Neural progenitor cell (in vitro differentiated cells): ENCODE data around the gene SLC18B1. TPM values are rescaled to one million over a fixed set of nuclear protein-coding genes. Genes with fewer than 3 reads are reported as not detected.
A peak's percentile ranks its signal among the peaks of the same experiment; 100 is the strongest.

Source experiments
- DNase-seq: peaks from one replicate; pipeline ENCODE4 v3.0.0-alpha.2; 2016; ENCODE audit warnings: low spot score
- H2AFZ ChIP-seq: fragments of 200-600 bp; sonication (generic); replicated peaks from 2 replicates; pipeline ENCODE4 v1.6.1; 2016; ENCODE audit warnings: antibody characterized with exemption
- H3F3A ChIP-seq: fragments of 200-600 bp; sonication (generic); 2 replicates; pipeline ENCODE4 v1.6.1; 2016; ENCODE audit warnings: antibody characterized with exemption, low read depth
- H3K27ac ChIP-seq: fragments of 200-600 bp; sonication (generic); 2 replicates; pipeline ENCODE4 v1.5.1; 2016; ENCODE audit warnings: mild to moderate bottlenecking
- H3K27me3 ChIP-seq: fragments of 200-600 bp; sonication (generic); 2 replicates; pipeline ENCODE4 v1.6.1; 2016; ENCODE audit warnings: mild to moderate bottlenecking, moderate library complexity
- H3K36me3 ChIP-seq: fragments of 200-600 bp; sonication (generic); 2 replicates; pipeline ENCODE4 v1.5.1; 2016
- H3K4me1 ChIP-seq: fragments of 200-600 bp; sonication (generic); 2 replicates; pipeline ENCODE4 v1.6.1; 2016; ENCODE audit warnings: mixed run types
- H3K4me2 ChIP-seq: fragments of 200-600 bp; sonication (generic); 2 replicates; pipeline ENCODE4 v1.6.1; 2016
- H3K4me3 ChIP-seq: fragments of 200-600 bp; sonication (generic); 2 replicates; pipeline ENCODE4 v1.5.1; 2016
- H3K79me2 ChIP-seq: fragments of 200-600 bp; sonication (generic); 2 replicates; pipeline ENCODE4 v1.6.1; 2016; ENCODE audit warnings: low read depth
- H3K9ac ChIP-seq: fragments of 200-600 bp; sonication (generic); 2 replicates; pipeline ENCODE4 v1.6.1; 2016
- H3K9me3 ChIP-seq: fragments of 200-600 bp; sonication (generic); 2 replicates; pipeline ENCODE4 v1.5.1; 2016; ENCODE audit warnings: low read depth
- H4K20me1 ChIP-seq: fragments of 200-600 bp; sonication (generic); 2 replicates; pipeline ENCODE4 v1.6.1; 2016; ENCODE audit warnings: low read depth
- H3K27ac Mint-ChIP-seq: 3 replicates; pipeline ENCODE4 v1.8.0; 2021; ENCODE audit warnings: mixed read lengths
- H3K27me3 Mint-ChIP-seq: 2 replicates; pipeline ENCODE4 v1.8.0; 2022; ENCODE audit warnings: low read depth, mild to moderate bottlenecking, inconsistent platforms, moderate library complexity, mixed read lengths; ENCODE audit not compliant: insufficient read depth
- H3K36me3 Mint-ChIP-seq: 3 replicates; pipeline ENCODE4 v1.8.0; 2021; ENCODE audit warnings: mixed read lengths
- H3K4me1 Mint-ChIP-seq: 3 replicates; pipeline ENCODE4 v1.8.0; 2021; ENCODE audit warnings: mixed read lengths
- H3K4me3 Mint-ChIP-seq: 3 replicates; pipeline ENCODE4 v1.8.0; 2021; ENCODE audit warnings: mild to moderate bottlenecking, moderate library complexity, mixed read lengths
- H3K9me3 Mint-ChIP-seq: 3 replicates; pipeline ENCODE4 v1.8.0; 2020; ENCODE audit warnings: mixed read lengths
- CTCF ChIP-seq: fragments of 200-600 bp; sonication (generic); IDR thresholded peaks from 2 replicates; pipeline ENCODE4 v1.5.1; 2017; ENCODE audit warnings: antibody characterized with exemption, mild to moderate bottlenecking
- EZH2 ChIP-seq: fragments of 200-600 bp; sonication (generic); IDR thresholded peaks from 2 replicates; pipeline ENCODE4 v1.6.1; 2017; ENCODE audit warnings: antibody characterized with exemption, mild to moderate bottlenecking, moderate library complexity
- EZH2phosphoT487 ChIP-seq: fragments of 200-600 bp; sonication (generic); IDR thresholded peaks from 2 replicates; pipeline ENCODE4 v1.6.1; 2017; ENCODE audit warnings: antibody characterized with exemption
- total RNA-seq: library from RNA; depleted of rRNA; stranded (reverse); fragments of >200 nt; gene quantifications from 2 replicates; pipeline ENCODE4 v1.2.3, GENCODE V29; 2015; ENCODE audit warnings: low replicate concordance

Gene SLC18B1
- total RNA-seq, 1 donor from 2014 or later: 4.2 TPM

DNA sequence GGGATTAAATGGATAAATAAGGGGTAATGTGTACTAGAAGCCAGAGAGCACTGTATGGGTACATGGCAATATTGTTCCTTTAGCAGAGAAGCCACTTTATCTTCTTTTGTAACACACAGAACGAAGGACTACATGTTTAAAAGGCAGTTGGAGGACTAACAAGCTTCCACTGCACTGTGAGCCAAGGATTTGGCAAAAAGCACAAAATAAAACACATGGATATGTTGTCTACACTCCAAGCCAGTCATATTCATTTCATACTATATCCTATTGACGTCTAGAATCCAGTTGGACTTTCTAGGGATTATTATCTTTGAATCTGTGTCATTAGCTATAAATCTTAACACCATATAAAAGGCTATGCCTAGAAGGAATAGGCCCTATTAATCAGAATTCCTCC is 3.0 kb downstream of the SLC18B1 start:
- TF ChIP-seq CTCF: no peak
- no peak for TF ChIP-seq EZH2
- no peaks in the 10 kb centered on the region for H3K79me2 ChIP-seq
- no peak overlapping the region for H3K4me3 ChIP-seq
- H3K4me1 ChIP-seq: no peaks in the 10 kb centered on the region
- H3K9ac ChIP-seq: no peak overlapping the region
- H3K27ac ChIP-seq: no peak overlapping the region
- no peaks in the 10 kb centered on the region for H3F3A ChIP-seq
- Mint-ChIP-seq H3K27ac (no peak overlapping the region), H3K36me3 (peaks cover 5% of the 10 kb centered on the region), H3K27me3 (no peaks in the 10 kb centered on the region), H3K4me3 (no peak overlapping the region), H3K4me1 (peaks cover 8% of the 10 kb centered on the region), H3K9me3 (no peaks in the 10 kb centered on the region)
- no peaks in the 10 kb centered on the region for H4K20me1 ChIP-seq
- no peaks in the 10 kb centered on the region for H3K36me3 ChIP-seq
- no peak for DNase-seq
- no peak overlapping the region for H2AFZ ChIP-seq
- no peak overlapping the region for H3K4me2 ChIP-seq
- H3K9me3 ChIP-seq: no peaks in the 10 kb centered on the region
- H3K27me3 ChIP-seq: peaks cover 8% of the 10 kb centered on the region

- H3K27me3 Mint-ChIP-seq: no peaks in the 10 kb centered on the region
- H3K27me3 ChIP-seq: no peaks in the 10 kb centered on the region
- H3K4me1 Mint-ChIP-seq: peaks cover 4% of the 10 kb centered on the region
- peaks cover 9% of the 10 kb centered on the region for H3K36me3 Mint-ChIP-seq
- no peaks in the 10 kb centered on the region for H3F3A ChIP-seq
- H3K4me3 Mint-ChIP-seq: no peak overlapping the region
- H3K4me2 ChIP-seq: no peak overlapping the region
- no peaks in the 10 kb centered on the region for H4K20me1 ChIP-seq
- no peaks in the 10 kb centered on the region for H3K79me2 ChIP-seq
- no peak overlapping the region for H2AFZ ChIP-seq
- H3K9ac ChIP-seq: no peak overlapping the region
- no peaks in the 10 kb centered on the region for H3K36me3 ChIP-seq
- H3K9me3 Mint-ChIP-seq: peaks cover 3% of the 10 kb centered on the region
- H3K4me3 ChIP-seq: no peak overlapping the region
- no peaks in the 10 kb centered on the region for H3K4me1 ChIP-seq
- H3K27ac ChIP-seq: no peak overlapping the region
- DNase-seq: no peak
- TF ChIP-seq CTCF (no peak), EZH2phosphoT487 (no peak), EZH2 (no peak)
- no peaks in the 10 kb centered on the region for H3K9me3 ChIP-seq
- H3K27ac Mint-ChIP-seq: no peak overlapping the region
Measured at GRCh38 chr6:132792510-132792909, 5.9 kb downstream of the SLC18B1 start.

DNA sequence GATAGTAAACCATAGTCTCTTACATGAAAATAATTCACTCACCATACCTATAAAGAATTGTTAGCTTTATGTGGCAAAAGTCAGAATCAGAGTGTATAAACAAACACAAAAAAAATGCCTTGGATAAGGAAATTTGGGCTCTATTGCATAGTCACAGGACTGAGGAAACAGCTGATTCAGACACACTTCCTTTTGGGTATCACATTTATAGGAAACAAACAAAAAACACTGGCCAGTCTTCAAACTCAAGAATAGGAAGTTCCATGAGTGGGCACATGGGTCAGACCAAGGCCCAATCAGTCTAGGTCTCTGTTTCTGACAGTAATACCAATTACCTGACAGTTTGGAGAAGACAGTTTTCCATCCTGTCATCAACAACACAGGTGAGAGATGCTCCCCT is 8.0 kb downstream of the SLC18B1 start:
- H3K36me3 Mint-ChIP-seq: peaks cover 3% of the 10 kb centered on the region
- H3K36me3 ChIP-seq: no peaks in the 10 kb centered on the region
- no peaks in the 10 kb centered on the region for H3K27me3 Mint-ChIP-seq
- H4K20me1 ChIP-seq: no peaks in the 10 kb centered on the region
- H3K9me3 ChIP-seq: no peaks in the 10 kb centered on the region
- no peaks in the 10 kb centered on the region for H3K79me2 ChIP-seq
- peaks cover 3% of the 10 kb centered on the region for H3K9me3 Mint-ChIP-seq
- H3F3A ChIP-seq: no peaks in the 10 kb centered on the region
- H3K27me3 ChIP-seq: no peaks in the 10 kb centered on the region
- no peak overlapping the region for H3K9ac ChIP-seq
- H3K4me1 Mint-ChIP-seq: peaks cover 4% of the 10 kb centered on the region
- H3K4me2 ChIP-seq: no peak overlapping the region
- no peak overlapping the region for H3K27ac Mint-ChIP-seq
- no peak for DNase-seq
- H3K27ac ChIP-seq: no peak overlapping the region
- H3K4me3 ChIP-seq: no peak overlapping the region
- TF ChIP-seq EZH2phosphoT487 (no peak), CTCF (no peak), EZH2 (no peak)
- H2AFZ ChIP-seq: no peak overlapping the region
- H3K4me3 Mint-ChIP-seq: no peak overlapping the region
- no peaks in the 10 kb centered on the region for H3K4me1 ChIP-seq

- Histone ChIP-seq H3K36me3 (no peaks in the 10 kb centered on the region), H3K4me1 (no peaks in the 10 kb centered on the region), H4K20me1 (no peaks in the 10 kb centered on the region), H3K9me3 (no peaks in the 10 kb centered on the region), H3K27ac (no peak overlapping the region), H3K4me3 (no peak overlapping the region), H3K27me3 (no peaks in the 10 kb centered on the region), H3F3A (no peaks in the 10 kb centered on the region), H3K4me2 (no peak overlapping the region), H3K79me2 (no peaks in the 10 kb centered on the region), H3K9ac (no peak overlapping the region), H2AFZ (peak overlapping the region; percentile 9)
- DNase-seq: no peak
- H3K4me3 Mint-ChIP-seq: no peak overlapping the region
- H3K36me3 Mint-ChIP-seq: peaks cover 3% of the 10 kb centered on the region
- H3K4me1 Mint-ChIP-seq: peaks cover 4% of the 10 kb centered on the region
- no peaks in the 10 kb centered on the region for H3K27me3 Mint-ChIP-seq
- TF ChIP-seq EZH2phosphoT487 (no peak), CTCF (no peak), EZH2 (no peak)
- no peak overlapping the region for H3K27ac Mint-ChIP-seq
- H3K9me3 Mint-ChIP-seq: peaks cover 3% of the 10 kb centered on the region
Measured at GRCh38 chr6:132789396-132789776, 9.1 kb downstream of the SLC18B1 start.
